A673 (cell line): ENCODE results near the gene PNMA6E. TPM values are rescaled to one million over a fixed set of nuclear protein-coding genes. Genes with fewer than 3 reads are reported as not detected.

Experiments used
- BruUV-seq: library from RNA; stranded (reverse); fragments of 400-500 nt; replicated peaks from 2 replicates; lab custom pipeline; 2021; lab: Mats Ljungman, UMichigan
- CTCF ChIA-PET: fragments of 300-600 bp; sonication (Branson Sonifier 250); formaldehyde crosslinking; loops from one replicate; lab custom pipeline; 2022; ENCODE audit warnings: antibody characterized with exemption; lab: Charles Lee
- POLR2A ChIA-PET: fragments of 300-600 bp; sonication (Branson Sonifier 250); formaldehyde crosslinking; loops from one replicate; lab custom pipeline; 2022; ENCODE audit warnings: antibody characterized with exemption; ENCODE audit not compliant: low non-redundant PET; lab: Charles Lee
- DNase-seq: peaks from one replicate; pipeline ENCODE4 v3.0.0-alpha.2; 2015; ENCODE audit warnings: low spot score
- H3K27ac ChIP-seq: fragments of 200-600 bp; sonication (generic); 2 replicates; pipeline ENCODE4 v1.5.1; 2016; ENCODE audit warnings: mixed run types, low read depth, mild to moderate bottlenecking, mixed read lengths, antibody characterized with exemption, low read length; ENCODE audit not compliant: poor library complexity, severe bottlenecking
- H3K27me3 ChIP-seq: fragments of 200-600 bp; sonication (generic); replicated peaks from 2 replicates; pipeline ENCODE4 v1.6.1; 2017; ENCODE audit warnings: mixed run types, low read depth, mild to moderate bottlenecking, mixed read lengths, antibody characterized with exemption, low read length; ENCODE audit not compliant: insufficient read depth, poor library complexity
- H3K36me3 ChIP-seq: fragments of 200-600 bp; sonication (generic); 2 replicates; pipeline ENCODE4 v1.6.1; 2016; ENCODE audit warnings: mixed run types, mild to moderate bottlenecking, mixed read lengths, antibody characterized with exemption, low read length; ENCODE audit not compliant: insufficient read depth, poor library complexity, severe bottlenecking
- H3K4me1 ChIP-seq: fragments of 200-600 bp; sonication (generic); 2 replicates; pipeline ENCODE4 v1.6.1; 2017; ENCODE audit warnings: mixed run types, mild to moderate bottlenecking, mixed read lengths, antibody characterized with exemption, low read length; ENCODE audit not compliant: insufficient read depth, poor library complexity, severe bottlenecking
- H3K4me3 ChIP-seq: fragments of 200-600 bp; sonication (generic); 2 replicates; pipeline ENCODE4 v1.5.1; 2016; ENCODE audit warnings: low read depth, mixed run types, mild to moderate bottlenecking, mixed read lengths, low read length; ENCODE audit not compliant: poor library complexity, severe bottlenecking
- H3K9me3 ChIP-seq: fragments of 200-600 bp; sonication (generic); 2 replicates; pipeline ENCODE4 v1.6.1; 2016; ENCODE audit warnings: mixed run types, low read depth, mild to moderate bottlenecking, mixed read lengths, antibody characterized with exemption, low read length; ENCODE audit not compliant: poor library complexity, severe bottlenecking
- CTCF ChIP-seq: fragments of 300-800, 200-600 bp; sonication (generic); conservative IDR thresholded peaks from 2 replicates; pipeline ENCODE4 v1.5.1; 2017; ENCODE audit warnings: low read depth, mild to moderate bottlenecking, antibody characterized with exemption, low read length, moderate library complexity, mixed read lengths
- EZH2 ChIP-seq: fragments of 200-600 bp; sonication (generic); IDR thresholded peaks from 2 replicates; pipeline ENCODE4 v1.6.1; 2017; ENCODE audit warnings: borderline replicate concordance, low read depth, mild to moderate bottlenecking, mixed read lengths, antibody characterized with exemption, low read length; ENCODE audit not compliant: poor library complexity, severe bottlenecking
- intact Hi-C: fragments of 100-400 bp; cut with micrococcal nuclease; formaldehyde crosslinking; loops from one replicate; pipeline ENCODE4 v1.10.0; 2022; ENCODE audit not compliant: unreplicated experiment
- total RNA-seq: library from RNA; stranded (reverse); gene quantifications from 2 replicates; pipeline ENCODE4 v1.2.3, GENCODE V29; 2021

PNMA6E gene
- total RNA-seq, 1 experiment from 2014 or later, result not detected

- no TSS peak for BruUV-seq
- Histone ChIP-seq H3K4me1 (no peaks in the 10 kb centered on the region), H3K9me3 (no peaks in the 10 kb centered on the region), H3K27me3 (no peaks in the 10 kb centered on the region), H3K36me3 (no peaks in the 10 kb centered on the region), H3K27ac (no peak overlapping the region), H3K4me3 (no peak overlapping the region)
- POLR2A ChIA-PET, result no interaction called here
- TF ChIP-seq EZH2, result no peak
- CTCF ChIA-PET, result no interaction called here
- no peak for DNase-seq
- intact Hi-C loops, result no loop called here
Observed at GRCh38 chrX:153380691-153381090, 20.5 kb downstream of the PNMA6E start.

GRCh38 chrX:153379971-153380581, 21.1 kb downstream of the PNMA6E start:
- intact Hi-C loops, result no loop called here
- Histone ChIP-seq H3K9me3 (no peaks in the 10 kb centered on the region), H3K27ac (no peak overlapping the region), H3K27me3 (no peaks in the 10 kb centered on the region), H3K4me1 (no peaks in the 10 kb centered on the region), H3K36me3 (no peaks in the 10 kb centered on the region), H3K4me3 (no peak overlapping the region)
- peak; percentile 14 for DNase-seq
- POLR2A ChIA-PET, result no interaction called here
- CTCF ChIA-PET, result interaction anchor here (0.6 kb wide), 1 partner anchor 12 kb away, joined by 7 read pairs; no protein-coding TSS in a partner anchor
- no TSS peak for BruUV-seq
- no peak for TF ChIP-seq CTCF
- no peak for TF ChIP-seq EZH2

GRCh38 chrX:153379508-153379907, 21.6 kb downstream of the PNMA6E start:
- Histone ChIP-seq H3K4me1 (no peaks in the 10 kb centered on the region), H3K27ac (no peak overlapping the region), H3K4me3 (no peak overlapping the region), H3K27me3 (no peaks in the 10 kb centered on the region), H3K36me3 (no peaks in the 10 kb centered on the region), H3K9me3 (no peaks in the 10 kb centered on the region)
- no TSS peak for BruUV-seq
- TF ChIP-seq EZH2, result no peak
- no peak for TF ChIP-seq CTCF
- ChIA-PET POLR2A (no interaction called here), CTCF (no interaction called here)
- DNase-seq, result no peak
- intact Hi-C loops, result no loop called here

GRCh38 chrX:153378607-153379006, 22.5 kb downstream of the PNMA6E start:
- DNase-seq, result no peak
- Histone ChIP-seq H3K27ac (no peak overlapping the region), H3K27me3 (no peaks in the 10 kb centered on the region), H3K9me3 (no peaks in the 10 kb centered on the region), H3K4me1 (no peaks in the 10 kb centered on the region), H3K4me3 (no peak overlapping the region), H3K36me3 (no peaks in the 10 kb centered on the region)
- no TSS peak for BruUV-seq
- TF ChIP-seq EZH2 (no peak), CTCF (no peak)
- POLR2A ChIA-PET, result no interaction called here
- intact Hi-C loops, result no loop called here
- CTCF ChIA-PET, result no interaction called here
